Measurements from ENCODE around the gene SUMO3.

Gene SUMO3

DNA sequence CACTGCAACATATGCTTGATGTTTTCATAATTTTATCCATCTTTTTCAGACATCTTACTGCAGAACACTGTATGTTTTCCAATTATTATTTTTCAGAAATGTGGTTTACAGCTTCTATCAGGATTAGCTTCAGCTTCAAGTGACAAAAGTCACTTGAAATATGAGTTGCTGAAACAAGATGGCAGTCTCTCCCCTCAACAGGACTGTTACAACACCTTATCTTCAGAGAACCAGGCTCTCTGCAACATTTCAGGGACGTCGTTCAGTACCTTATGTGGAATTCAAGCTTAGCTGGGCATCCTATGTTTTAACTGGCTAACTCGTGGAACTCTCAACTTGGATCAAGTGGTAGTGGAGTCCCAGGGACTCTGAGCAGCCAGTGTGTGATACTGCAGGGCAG is 14.2 kb downstream of the SUMO3 start:
- peaks cover 32% of the 10 kb centered on the region for H3K36me3 ChIP-seq (ENCODE audit: control insufficient read depth, insufficient read depth, low read length)

DNA sequence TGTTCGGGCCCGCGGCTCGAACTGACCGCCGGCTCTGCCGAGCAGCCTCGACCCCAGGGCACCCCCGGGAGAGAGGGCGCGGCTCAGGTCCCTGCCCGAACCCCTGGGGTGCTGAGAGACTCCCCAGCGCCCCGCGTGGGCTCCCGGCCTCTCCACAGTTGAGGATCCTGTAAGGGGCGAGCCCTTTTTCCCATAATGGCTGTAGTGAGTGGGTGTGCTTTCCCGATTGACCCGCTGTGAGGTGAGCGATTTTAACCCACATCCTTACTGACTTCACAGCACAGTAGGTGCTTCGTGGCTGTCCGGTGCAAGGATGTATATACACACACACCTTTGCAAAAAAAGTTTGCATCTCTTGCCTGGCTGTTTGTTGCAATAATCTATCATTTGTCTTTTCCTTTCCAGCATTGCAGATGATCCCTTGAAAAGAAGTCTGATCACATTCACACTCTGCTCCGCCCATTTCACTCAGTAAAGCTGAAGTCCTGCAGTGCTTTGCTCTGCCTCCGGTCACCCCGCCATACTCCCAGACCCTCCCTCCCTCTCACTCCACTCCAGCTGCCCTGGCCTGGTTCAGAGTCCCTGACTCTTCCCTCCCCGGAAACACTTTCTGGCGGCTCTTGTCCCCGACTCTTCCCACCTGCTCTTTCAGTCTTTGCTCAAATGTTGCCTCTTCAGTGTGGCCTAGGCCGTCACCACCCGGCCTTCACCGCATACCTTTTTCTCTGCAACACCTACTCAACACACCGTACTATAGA is 15.3 kb downstream of the SUMO3 start:
- 16 to 18% methylated on average over 32 of the region's 32 CpGs for WGBS, 2 experiments
- Histone ChIP-seq H3K27me3 (ENCODE audit: control insufficient read depth, insufficient read depth, low read length, poor library complexity, severe bottlenecking) (no peaks in the 10 kb centered on the region), H3K27ac (ENCODE audit: insufficient read depth, low read depth, low read length, poor library complexity, severe bottlenecking) (no peak overlapping the region), H3K36me3 (ENCODE audit: control insufficient read depth, insufficient read depth, low read length) (peaks cover 28% of the 10 kb centered on the region), H3K4me3 (ENCODE audit: insufficient read depth, low read depth, low read length) (peak overlapping the region; percentile 91), H3K9me3 (ENCODE audit: control insufficient read depth, low read length) (no peaks in the 10 kb centered on the region), H3K4me1 (ENCODE audit: control insufficient read depth, insufficient read depth, low read length) (peaks cover 5% of the 10 kb centered on the region)

More for the DNA sequence above, 14.2 kb downstream of the SUMO3 start:
- Histone ChIP-seq H3K4me3 (ENCODE audit: insufficient read depth, low read depth, low read length) (no peak overlapping the region), H3K4me1 (ENCODE audit: control insufficient read depth, insufficient read depth, low read length) (peaks cover 5% of the 10 kb centered on the region), H3K27ac (ENCODE audit: insufficient read depth, low read depth, low read length, poor library complexity, severe bottlenecking) (no peak overlapping the region), H3K27me3 (ENCODE audit: control insufficient read depth, insufficient read depth, low read length, poor library complexity, severe bottlenecking) (no peaks in the 10 kb centered on the region), H3K9me3 (ENCODE audit: control insufficient read depth, low read length) (no peaks in the 10 kb centered on the region)
- WGBS, 2 experiments = 89 to 94% methylated on average over 3 of the region's 3 CpGs

DNA sequence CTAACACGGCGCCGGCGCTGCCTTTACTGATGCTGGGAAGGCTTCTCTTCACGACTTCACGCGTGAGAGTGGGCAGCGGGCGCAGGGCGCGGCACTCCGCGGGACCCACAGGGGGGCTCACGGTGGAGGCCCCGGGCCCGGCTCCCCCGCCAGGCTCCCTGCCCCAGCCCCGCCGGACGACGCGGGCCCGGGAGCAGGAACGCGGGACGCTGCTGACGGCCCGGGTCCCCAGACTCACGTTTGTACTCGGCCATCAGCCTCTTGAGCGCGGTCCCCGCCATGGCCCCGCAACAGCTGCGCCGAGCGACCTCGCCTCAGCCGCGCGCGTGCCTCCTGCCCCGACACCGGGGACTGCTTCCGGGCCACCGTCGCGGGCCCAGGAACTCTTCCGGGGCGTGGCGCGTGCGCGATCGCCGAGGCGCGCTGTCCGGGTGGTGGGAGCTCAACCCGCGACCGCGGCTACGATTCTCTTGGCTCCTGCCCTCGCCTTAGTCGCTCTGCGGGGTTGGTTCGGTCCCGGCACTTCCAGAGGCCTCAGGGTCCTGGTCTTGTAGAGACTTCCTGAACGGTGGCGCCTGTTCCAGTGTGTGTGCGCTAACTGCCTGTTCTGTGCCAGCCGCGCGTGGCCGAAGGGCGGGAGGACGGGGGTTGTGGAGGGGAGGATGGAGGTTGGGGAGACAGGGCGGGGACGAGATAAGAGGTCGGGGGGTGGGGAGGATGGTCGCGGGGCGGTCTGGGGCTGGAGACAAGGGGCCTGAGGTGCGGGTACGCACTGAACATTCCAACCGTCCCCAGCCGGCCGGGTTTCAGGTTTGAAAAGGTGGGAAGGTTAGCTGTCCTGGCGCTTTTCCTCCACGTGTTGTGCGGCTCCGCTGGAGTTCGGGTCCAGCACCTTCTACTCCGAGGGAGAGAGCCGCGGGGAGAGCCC is 16.1 kb downstream of the SUMO3 start, which contains the start of gene UBE2G2:
UBE2G2 (minus strand) TSS at position 353 of the 928 bp plus-strand sequence; CDS start at position 281, 72 bp downstream.
- WGBS, 2 experiments = 0% methylated on average over 97 of the region's 97 CpGs
- peak within 1 kb of the TSS; percentile 73 for H3K27ac ChIP-seq (ENCODE audit: insufficient read depth, low read depth, low read length, poor library complexity, severe bottlenecking)

GRCh38 chr21:44800971-44801467 is 16.8 kb downstream of the SUMO3 start:
- 2 to 4% methylated on average over 17 of the region's 17 CpGs for WGBS, 2 experiments
- no peaks in the 10 kb centered on the region for H3K9me3 ChIP-seq (ENCODE audit: control insufficient read depth, low read length)
- peaks cover 15% of the 10 kb centered on the region for H3K36me3 ChIP-seq (ENCODE audit: control insufficient read depth, insufficient read depth, low read length)

More for the DNA sequence above, 16.1 kb downstream of the SUMO3 start, which contains the start of gene UBE2G2:
- no peaks in the 10 kb centered on the region for H3K9me3 ChIP-seq (ENCODE audit: control insufficient read depth, low read length)
- H3K4me1 ChIP-seq (ENCODE audit: control insufficient read depth, insufficient read depth, low read length) = peaks cover 5% of the 10 kb centered on the region
- peak within 1 kb of the TSS; percentile 91 for H3K4me3 ChIP-seq (ENCODE audit: insufficient read depth, low read depth, low read length)
- H3K36me3 ChIP-seq (ENCODE audit: control insufficient read depth, insufficient read depth, low read length) = peaks cover 22% of the 10 kb centered on the region
- H3K27me3 ChIP-seq (ENCODE audit: control insufficient read depth, insufficient read depth, low read length, poor library complexity, severe bottlenecking) = no peaks in the 10 kb centered on the region

GRCh38 chr21:44800103-44800502 is 17.8 kb downstream of the SUMO3 start:
- 71 to 72% methylated on average over 10 to 12 of the region's 12 CpGs for WGBS, 2 experiments
- Histone ChIP-seq H3K4me1 (ENCODE audit: control insufficient read depth, insufficient read depth, low read length) (peaks cover 5% of the 10 kb centered on the region), H3K36me3 (ENCODE audit: control insufficient read depth, insufficient read depth, low read length) (peaks cover 6% of the 10 kb centered on the region), H3K27me3 (ENCODE audit: control insufficient read depth, insufficient read depth, low read length, poor library complexity, severe bottlenecking) (no peaks in the 10 kb centered on the region), H3K27ac (ENCODE audit: insufficient read depth, low read depth, low read length, poor library complexity, severe bottlenecking) (no peak overlapping the region), H3K4me3 (ENCODE audit: insufficient read depth, low read depth, low read length) (no peak overlapping the region), H3K9me3 (ENCODE audit: control insufficient read depth, low read length) (no peaks in the 10 kb centered on the region)

More at GRCh38 chr21:44800971-44801467, 16.8 kb downstream of the SUMO3 start:
- Histone ChIP-seq H3K4me3 (ENCODE audit: insufficient read depth, low read depth, low read length) (peak overlapping the region; percentile 91), H3K4me1 (ENCODE audit: control insufficient read depth, insufficient read depth, low read length) (peaks cover 5% of the 10 kb centered on the region), H3K27me3 (ENCODE audit: control insufficient read depth, insufficient read depth, low read length, poor library complexity, severe bottlenecking) (no peaks in the 10 kb centered on the region), H3K27ac (ENCODE audit: insufficient read depth, low read depth, low read length, poor library complexity, severe bottlenecking) (no peak overlapping the region)

DNA sequence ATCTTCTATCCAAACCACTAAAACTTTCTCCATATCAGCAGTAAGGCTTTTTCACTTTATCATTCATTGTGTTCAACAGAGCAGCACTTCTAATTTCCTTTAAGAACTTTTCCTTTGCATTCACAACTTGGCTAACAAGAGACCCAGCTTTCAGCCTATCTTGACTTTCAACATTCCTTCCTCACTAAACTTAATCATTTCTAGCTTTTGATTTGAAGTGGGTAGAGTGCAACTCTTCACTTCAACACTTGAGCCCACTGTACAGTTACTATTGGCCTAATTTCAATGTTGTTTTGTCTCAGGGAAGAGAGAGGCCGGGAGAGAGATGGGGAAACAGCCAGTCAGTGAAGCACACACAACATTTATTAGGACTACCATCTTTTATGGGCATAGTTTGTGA is 18.2 kb downstream of the SUMO3 start:
- H3K4me3 ChIP-seq (ENCODE audit: insufficient read depth, low read depth, low read length) = no peak overlapping the region
- WGBS, 2 experiments = 73% methylated on average over 1 of the region's 1 CpG; no CpG with 5 or more reads in 1 of the 2 experiments
- H3K27ac ChIP-seq (ENCODE audit: insufficient read depth, low read depth, low read length, poor library complexity, severe bottlenecking) = no peak overlapping the region
- no peaks in the 10 kb centered on the region for H3K27me3 ChIP-seq (ENCODE audit: control insufficient read depth, insufficient read depth, low read length, poor library complexity, severe bottlenecking)
- no peaks in the 10 kb centered on the region for H3K9me3 ChIP-seq (ENCODE audit: control insufficient read depth, low read length)
- H3K4me1 ChIP-seq (ENCODE audit: control insufficient read depth, insufficient read depth, low read length) = peaks cover 5% of the 10 kb centered on the region
- H3K36me3 ChIP-seq (ENCODE audit: control insufficient read depth, insufficient read depth, low read length) = peaks cover 4% of the 10 kb centered on the region

- H3K9me3 ChIP-seq (ENCODE audit: control insufficient read depth, low read length) = no peaks in the 10 kb centered on the region
- WGBS, 2 experiments = 94 to 97% methylated on average over 2 of the region's 2 CpGs
- H3K27me3 ChIP-seq (ENCODE audit: control insufficient read depth, insufficient read depth, low read length, poor library complexity, severe bottlenecking) = no peaks in the 10 kb centered on the region
- no peak overlapping the region for H3K4me3 ChIP-seq (ENCODE audit: insufficient read depth, low read depth, low read length)
- H3K27ac ChIP-seq (ENCODE audit: insufficient read depth, low read depth, low read length, poor library complexity, severe bottlenecking) = no peak overlapping the region
- peaks cover 4% of the 10 kb centered on the region for H3K36me3 ChIP-seq (ENCODE audit: control insufficient read depth, insufficient read depth, low read length)
- H3K4me1 ChIP-seq (ENCODE audit: control insufficient read depth, insufficient read depth, low read length) = peaks cover 7% of the 10 kb centered on the region
Observed at GRCh38 chr21:44797775-44798174, 20.1 kb downstream of the SUMO3 start.

DNA sequence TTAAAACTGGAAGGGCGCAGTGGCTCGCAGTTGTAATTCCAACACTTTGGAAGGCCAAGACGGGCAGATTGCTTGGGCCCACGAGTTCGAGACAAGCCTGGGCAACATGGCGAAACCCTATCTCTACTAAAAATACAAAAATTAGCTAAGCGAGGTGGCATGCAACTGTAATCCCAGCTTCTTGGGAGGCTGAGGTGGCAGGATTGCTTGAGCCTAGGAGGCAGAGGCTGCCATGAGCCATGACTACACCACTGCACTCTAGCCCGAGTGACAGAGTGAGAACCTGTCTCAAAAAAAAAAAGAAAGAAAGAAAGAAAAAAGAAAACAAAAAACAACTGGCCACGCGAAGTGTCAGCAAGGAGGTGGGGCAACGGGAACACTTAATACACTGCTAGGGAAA is 22.5 kb downstream of the SUMO3 start:
- Histone ChIP-seq H3K36me3 (ENCODE audit: control insufficient read depth, insufficient read depth, low read length) (peaks cover 9% of the 10 kb centered on the region), H3K27ac (ENCODE audit: insufficient read depth, low read depth, low read length, poor library complexity, severe bottlenecking) (no peak overlapping the region)
- 94% methylated on average over 11 of the region's 11 CpGs for WGBS, 2 experiments

GRCh38 chr21:44793592-44794374 is 24.1 kb downstream of the SUMO3 start:
- H3K4me1 ChIP-seq (ENCODE audit: control insufficient read depth, insufficient read depth, low read length) = peaks cover 2% of the 10 kb centered on the region
- WGBS, 2 experiments = 36 to 39% methylated on average over 4 of the region's 4 CpGs
- no peaks in the 10 kb centered on the region for H3K27me3 ChIP-seq (ENCODE audit: control insufficient read depth, insufficient read depth, low read length, poor library complexity, severe bottlenecking)
- no peaks in the 10 kb centered on the region for H3K9me3 ChIP-seq (ENCODE audit: control insufficient read depth, low read length)
- no peak overlapping the region for H3K27ac ChIP-seq (ENCODE audit: insufficient read depth, low read depth, low read length, poor library complexity, severe bottlenecking)
- no peak overlapping the region for H3K4me3 ChIP-seq (ENCODE audit: insufficient read depth, low read depth, low read length)
- peaks cover 9% of the 10 kb centered on the region for H3K36me3 ChIP-seq (ENCODE audit: control insufficient read depth, insufficient read depth, low read length)

More for the DNA sequence above, 22.5 kb downstream of the SUMO3 start:
- Histone ChIP-seq H3K9me3 (ENCODE audit: control insufficient read depth, low read length) (no peaks in the 10 kb centered on the region), H3K27me3 (ENCODE audit: control insufficient read depth, insufficient read depth, low read length, poor library complexity, severe bottlenecking) (no peaks in the 10 kb centered on the region), H3K4me1 (ENCODE audit: control insufficient read depth, insufficient read depth, low read length) (peaks cover 3% of the 10 kb centered on the region), H3K4me3 (ENCODE audit: insufficient read depth, low read depth, low read length) (no peak overlapping the region)
